ENCODE data around the gene CSRNP3.

DNA sequence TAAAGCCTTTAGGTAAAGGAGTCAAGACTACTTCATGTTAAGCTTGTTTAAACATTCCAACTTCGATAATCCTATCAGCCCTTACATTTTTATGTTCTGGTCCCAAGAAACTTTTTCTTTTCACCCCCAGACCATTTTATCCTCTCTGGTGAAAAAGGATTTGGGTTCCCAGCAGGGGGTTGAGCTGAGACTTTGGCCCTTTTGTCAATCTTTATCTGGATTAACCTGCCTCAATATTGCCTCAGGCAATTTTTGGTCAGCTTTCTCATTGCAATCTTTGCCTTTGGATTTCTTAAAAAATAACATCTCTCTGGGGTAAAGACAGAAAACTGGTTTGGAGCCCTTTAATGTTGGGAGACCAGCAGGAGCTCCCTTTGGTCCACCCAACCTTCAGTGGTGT, 33.9 kb upstream of the CSRNP3 start:
- TF ChIP-seq, protein P1, sequence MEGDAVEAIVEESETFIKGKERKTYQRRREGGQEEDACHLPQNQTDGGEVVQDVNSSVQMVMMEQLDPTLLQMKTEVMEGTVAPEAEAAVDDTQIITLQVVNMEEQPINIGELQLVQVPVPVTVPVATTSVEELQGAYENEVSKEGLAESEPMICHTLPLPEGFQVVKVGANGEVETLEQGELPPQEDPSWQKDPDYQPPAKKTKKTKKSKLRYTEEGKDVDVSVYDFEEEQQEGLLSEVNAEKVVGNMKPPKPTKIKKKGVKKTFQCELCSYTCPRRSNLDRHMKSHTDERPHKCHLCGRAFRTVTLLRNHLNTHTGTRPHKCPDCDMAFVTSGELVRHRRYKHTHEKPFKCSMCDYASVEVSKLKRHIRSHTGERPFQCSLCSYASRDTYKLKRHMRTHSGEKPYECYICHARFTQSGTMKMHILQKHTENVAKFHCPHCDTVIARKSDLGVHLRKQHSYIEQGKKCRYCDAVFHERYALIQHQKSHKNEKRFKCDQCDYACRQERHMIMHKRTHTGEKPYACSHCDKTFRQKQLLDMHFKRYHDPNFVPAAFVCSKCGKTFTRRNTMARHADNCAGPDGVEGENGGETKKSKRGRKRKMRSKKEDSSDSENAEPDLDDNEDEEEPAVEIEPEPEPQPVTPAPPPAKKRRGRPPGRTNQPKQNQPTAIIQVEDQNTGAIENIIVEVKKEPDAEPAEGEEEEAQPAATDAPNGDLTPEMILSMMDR (IDR thresholded peaks at IDR 0.05): no peak
- TF ChIP-seq EP300 (IDR thresholded peaks at IDR 0.05) (no peak), POLR2A (IDR thresholded peaks at IDR 0.05) (no peak)

All from stomach (tissue), 4 donors.